Epithelial cell of proximal tubule (primary cell): ENCODE measurements around the gene MMAB. TPM values are rescaled to one million over a fixed set of nuclear protein-coding genes. Genes with fewer than 3 reads are reported as not detected.

Experiments used
- DNase-seq: peaks from one replicate; pipeline ENCODE4 v3.0.0-alpha.2; 2011; ENCODE audit warnings: low read depth
- H3K4me3 ChIP-seq: 2 replicates; pipeline ENCODE4 v1.5.1; 2011; ENCODE audit warnings: low read depth, mild to moderate bottlenecking, low read length
- CTCF ChIP-seq: conservative IDR thresholded peaks from 2 replicates; pipeline ENCODE4 v1.5.1; 2012; ENCODE audit warnings: low read depth, mild to moderate bottlenecking, low read length
- total RNA-seq: library from RNA; depleted of rRNA; stranded (reverse); fragments of >200 nt; gene quantifications from 2 replicates; pipeline ENCODE4 v1.2.3, GENCODE V29; 2015

The MMAB gene
- total RNA-seq, 1 donor from 2014 or later: 33.3 TPM

GRCh38 chr12:109523504-109523903 lies 49.8 kb downstream of the MMAB start:
- TF ChIP-seq CTCF: no peak
- DNase-seq: no peak

GRCh38 chr12:109523071-109523470 lies 50.2 kb downstream of the MMAB start:
- no peak for DNase-seq
- TF ChIP-seq CTCF: no peak
- no peak overlapping the region for H3K4me3 ChIP-seq

More at GRCh38 chr12:109523504-109523903, 49.8 kb downstream of the MMAB start:
- H3K4me3 ChIP-seq: no peak overlapping the region

- no peak overlapping the region for H3K4me3 ChIP-seq
- DNase-seq: no peak
- no peak for TF ChIP-seq CTCF
Measured at GRCh38 chr12:109521831-109522230, 51.5 kb downstream of the MMAB start.

GRCh38 chr12:109519787-109520186 lies 53.5 kb downstream of the MMAB start:
- DNase-seq: no peak
- H3K4me3 ChIP-seq: no peak overlapping the region
- TF ChIP-seq CTCF: no peak

- TF ChIP-seq CTCF: peak; percentile 93
- DNase-seq: peak; percentile 6
- H3K4me3 ChIP-seq: no peak overlapping the region
Measured at GRCh38 chr12:109518820-109519665, 54.3 kb downstream of the MMAB start.

GRCh38 chr12:109517619-109518018 lies 55.7 kb downstream of the MMAB start:
- TF ChIP-seq CTCF: no peak
- no peak for DNase-seq
- no peak overlapping the region for H3K4me3 ChIP-seq

GRCh38 chr12:109513977-109514376 lies 59.3 kb downstream of the MMAB start:
- no peak overlapping the region for H3K4me3 ChIP-seq
- no peak for DNase-seq
- TF ChIP-seq CTCF: no peak
